GM18507 (cell line): ENCODE results near the gene CEP95.

Source experiments
- DNase-seq: peaks from one replicate; pipeline ENCODE4 v3.0.0; 2011; ENCODE audit warnings: low read depth; ENCODE audit not compliant: insufficient read length; ENCODE audit errors: extremely low spot score
- FAIRE-seq: peaks from 2 replicates; lab custom pipeline; 2011; peaks lifted over from hg19 to GRCh38; lab: Jason Lieb, UNC

CEP95 gene

GRCh38 chr17:64507413-64507782, 621 bp downstream of the CEP95 start:
- DNase-seq: no peak
- FAIRE-seq: peak; percentile 67

- no peak for DNase-seq
Observed at GRCh38 chr17:64508683-64509082, 1.9 kb downstream of the CEP95 start.

GRCh38 chr17:64509179-64509578, 2.4 kb downstream of the CEP95 start:
- DNase-seq (no peak), FAIRE-seq (no peak)

More at GRCh38 chr17:64508683-64509082, 1.9 kb downstream of the CEP95 start:
- no peak for FAIRE-seq

DNA sequence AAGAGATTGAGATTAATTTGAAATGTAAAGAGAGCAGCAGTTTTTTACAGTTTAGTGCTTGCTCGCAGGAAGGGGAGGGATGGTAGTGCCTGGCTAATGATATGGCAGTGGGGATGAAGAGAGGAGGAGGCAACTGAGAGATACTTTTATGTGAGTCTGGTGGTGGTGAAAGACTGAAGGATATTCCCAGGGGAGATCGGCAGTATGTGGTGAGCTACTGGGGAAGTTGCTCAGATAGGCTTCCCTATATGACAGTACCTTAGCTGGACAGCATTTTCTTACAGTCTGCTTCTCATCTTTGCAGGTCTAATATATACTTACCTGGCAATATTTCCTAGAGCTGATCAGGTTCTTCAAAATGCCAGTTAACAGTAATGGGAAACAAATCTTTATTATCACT, 8.6 kb downstream of the CEP95 start:
- no peak for DNase-seq
- no peak for FAIRE-seq

GRCh38 chr17:64515829-64516228, 9.1 kb downstream of the CEP95 start:
- no peak for DNase-seq
- no peak for FAIRE-seq

DNA sequence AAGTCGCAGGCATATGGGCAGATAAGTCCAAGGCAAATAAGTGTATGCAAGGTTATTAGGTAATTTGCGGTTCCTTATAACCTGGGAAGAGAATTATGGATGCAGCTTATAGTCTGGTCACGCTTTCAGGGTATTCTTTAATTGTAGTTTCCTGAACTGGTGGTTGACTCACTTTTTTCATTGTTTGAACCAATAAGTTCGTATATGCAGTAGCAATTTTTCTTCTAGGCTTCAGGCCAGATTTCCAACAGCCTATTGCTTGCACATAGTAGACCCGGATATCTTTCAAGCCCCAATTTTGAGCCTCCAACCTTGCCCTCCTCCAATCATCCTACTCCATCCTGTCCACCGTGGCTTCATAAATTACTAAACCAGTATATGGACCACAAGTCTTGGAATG, 12.8 kb downstream of the CEP95 start:
- DNase-seq: no peak
- FAIRE-seq: no peak

DNA sequence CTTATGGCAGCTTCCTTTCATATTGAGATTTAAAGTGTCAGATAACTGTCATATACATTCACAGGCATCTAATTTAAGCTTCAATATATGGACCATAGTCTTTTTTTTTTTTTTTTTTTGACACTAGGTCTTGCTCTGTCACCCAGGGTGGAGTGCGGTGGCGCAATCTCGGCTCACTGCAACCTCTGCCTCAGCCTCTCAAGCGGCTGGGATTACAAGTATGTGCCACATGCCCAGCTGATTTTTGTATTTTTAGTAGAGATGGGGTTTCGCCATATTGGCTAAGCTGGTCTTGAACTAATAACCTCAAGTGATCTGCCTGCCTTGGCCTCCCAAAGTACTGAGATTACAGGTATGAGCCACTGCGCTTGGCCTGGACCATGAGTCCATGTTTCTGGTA, 13.6 kb downstream of the CEP95 start:
- FAIRE-seq: no peak
- DNase-seq: no peak

DNA sequence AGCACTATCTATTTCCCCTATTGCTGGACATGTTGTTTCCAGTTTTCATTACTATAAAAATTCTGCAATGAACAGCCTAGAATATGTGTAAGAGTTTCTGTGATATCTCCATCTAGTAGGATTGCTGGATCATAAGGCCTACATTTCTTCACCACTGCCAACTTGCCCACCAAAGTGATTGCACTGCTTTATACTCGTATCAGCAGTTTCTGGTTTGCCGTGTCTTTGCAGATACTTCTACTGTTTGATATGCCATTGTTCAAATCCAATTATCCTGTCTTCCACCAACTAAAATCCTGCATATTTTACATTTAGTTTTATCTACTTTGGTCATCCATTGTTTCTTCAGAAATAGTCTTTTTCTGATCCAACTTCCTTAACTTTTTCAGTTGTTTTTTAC, 21.1 kb downstream of the CEP95 start:
- no peak for FAIRE-seq
- no peak for DNase-seq

DNA sequence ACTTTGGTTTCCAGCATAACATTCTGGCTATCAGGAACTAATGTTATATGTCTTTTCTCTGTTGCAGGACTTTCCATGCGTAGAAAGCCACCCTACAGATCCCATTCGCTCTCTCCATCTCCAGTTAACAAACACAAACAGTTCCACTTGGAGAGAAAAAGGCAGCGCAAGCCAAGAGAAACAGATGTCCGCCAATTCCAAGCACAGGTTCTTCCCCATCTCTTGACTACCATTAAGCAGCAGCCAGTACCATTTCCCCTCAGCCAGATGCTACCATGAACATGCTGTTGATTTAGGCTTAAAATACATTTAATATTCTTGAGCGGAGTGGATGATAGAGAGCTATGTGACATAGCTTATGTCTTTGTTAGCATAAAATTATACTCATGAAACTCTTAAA, 22.4 kb downstream of the CEP95 start:
- no peak for FAIRE-seq
- DNase-seq: no peak

GRCh38 chr17:64531955-64532371, 25.2 kb downstream of the CEP95 start:
- DNase-seq: no peak
- FAIRE-seq: no peak

- FAIRE-seq: no peak
Observed at GRCh38 chr17:64532409-64532808, 25.6 kb downstream of the CEP95 start.

DNA sequence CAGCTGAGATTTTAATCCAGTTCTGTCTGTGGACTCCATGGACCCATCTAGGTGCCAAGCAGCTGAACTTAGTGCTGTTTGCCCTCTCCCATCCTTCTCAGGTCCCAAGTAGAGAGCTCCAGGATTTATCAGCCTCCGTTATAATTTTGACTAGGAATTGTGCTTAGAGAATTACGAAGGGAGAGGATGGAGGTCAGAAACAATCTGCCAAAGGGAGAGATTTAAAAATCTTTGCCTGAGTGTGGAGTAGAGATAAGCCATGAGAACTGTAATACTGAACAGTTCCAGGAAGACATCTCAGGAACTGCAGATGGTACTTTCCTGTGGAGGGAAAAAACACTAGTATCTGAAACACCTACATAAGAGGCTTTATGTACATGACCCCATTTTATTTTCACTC, 27.0 kb downstream of the CEP95 start:
- no peak for DNase-seq
- no peak for FAIRE-seq

More at GRCh38 chr17:64532409-64532808, 25.6 kb downstream of the CEP95 start:
- DNase-seq: no peak

- FAIRE-seq: no peak
- DNase-seq: no peak
Observed at GRCh38 chr17:64534187-64534586, 27.4 kb downstream of the CEP95 start.

GRCh38 chr17:64535357-64535756, 28.6 kb downstream of the CEP95 start:
- DNase-seq (no peak), FAIRE-seq (no peak)

DNA sequence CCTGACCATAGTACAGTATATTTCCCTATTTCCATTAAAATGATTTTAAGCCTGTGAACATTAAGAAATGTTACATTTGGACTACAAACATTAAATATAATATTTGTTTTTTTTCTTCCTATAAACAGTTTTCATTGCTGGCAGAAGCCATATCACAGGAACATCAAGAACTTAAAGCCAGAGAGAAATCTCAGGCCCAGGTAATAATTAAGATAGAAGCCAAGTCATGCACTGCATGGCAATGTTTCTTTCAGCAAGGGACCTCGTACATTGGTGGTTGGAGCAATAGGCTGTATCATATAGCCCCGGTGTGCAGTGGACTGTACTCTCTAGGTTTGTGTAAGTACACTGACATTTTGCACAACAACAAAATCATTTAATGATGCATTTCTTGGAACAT, 30.1 kb downstream of the CEP95 start:
- no peak for FAIRE-seq
- DNase-seq: no peak

- no peak for FAIRE-seq
- DNase-seq: no peak
Observed at GRCh38 chr17:64537488-64537887, 30.7 kb downstream of the CEP95 start.

DNA sequence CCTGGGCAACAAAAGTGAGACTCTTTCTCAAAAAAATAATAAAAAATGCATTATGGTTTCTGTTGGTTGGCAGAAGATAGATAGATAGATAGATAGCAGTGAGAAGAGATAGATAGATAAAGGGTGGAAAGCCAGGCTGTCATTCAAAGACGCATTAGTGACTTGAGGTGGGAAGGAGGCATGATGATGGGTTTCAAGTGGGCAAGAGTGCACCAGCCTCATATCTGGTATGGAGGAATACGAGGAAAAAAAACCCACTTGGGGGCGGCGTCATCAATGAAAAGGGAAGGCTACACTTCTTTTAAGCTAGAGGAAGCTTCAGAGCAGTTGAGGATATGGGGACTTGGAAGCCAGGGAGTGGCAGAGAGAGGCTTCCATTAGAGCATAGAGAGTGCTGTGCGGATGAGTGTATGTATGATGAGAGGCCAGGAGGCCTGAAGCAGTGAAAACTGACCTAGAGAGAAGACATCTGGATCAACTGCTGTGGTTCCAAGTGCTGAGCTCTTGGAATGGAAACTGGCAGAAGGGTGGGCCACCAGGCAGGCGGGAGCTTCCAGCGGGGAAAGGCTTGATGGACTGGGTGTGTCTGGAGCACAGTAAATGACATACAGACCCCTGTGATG, 31.8 kb downstream of the CEP95 start:
- DNase-seq (no peak), FAIRE-seq (no peak)

DNA sequence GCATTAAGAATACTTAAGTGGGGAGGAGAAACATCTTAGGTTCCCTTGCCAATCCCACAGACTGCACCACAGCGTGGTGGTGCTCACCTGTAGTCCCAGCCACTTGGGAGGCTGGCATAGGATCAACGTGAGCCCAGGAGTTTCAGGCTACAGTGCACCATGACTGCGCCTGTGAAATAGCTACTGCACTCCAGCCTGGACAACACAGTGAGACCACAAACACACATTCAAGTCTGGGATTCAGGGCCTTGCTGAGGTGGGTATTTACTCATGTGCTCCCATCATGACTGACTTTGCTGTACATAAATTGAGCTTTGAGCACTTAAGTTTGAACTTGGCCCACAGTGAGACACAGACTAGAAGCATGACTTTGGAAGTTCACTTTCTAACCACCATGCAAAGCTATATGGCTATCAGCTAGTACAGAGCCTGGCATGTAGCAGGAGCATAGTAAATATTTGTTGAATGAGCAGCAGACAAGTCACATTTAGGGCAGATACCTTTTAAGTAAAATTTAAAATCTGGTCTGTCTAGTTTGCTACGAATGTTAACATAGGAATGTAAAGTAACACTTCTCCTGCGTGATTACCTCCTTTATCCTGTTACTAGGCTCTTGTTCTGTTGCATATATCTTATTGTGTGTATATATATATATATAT, 33.5 kb downstream of the CEP95 start:
- DNase-seq: no peak
- FAIRE-seq: no peak

DNA sequence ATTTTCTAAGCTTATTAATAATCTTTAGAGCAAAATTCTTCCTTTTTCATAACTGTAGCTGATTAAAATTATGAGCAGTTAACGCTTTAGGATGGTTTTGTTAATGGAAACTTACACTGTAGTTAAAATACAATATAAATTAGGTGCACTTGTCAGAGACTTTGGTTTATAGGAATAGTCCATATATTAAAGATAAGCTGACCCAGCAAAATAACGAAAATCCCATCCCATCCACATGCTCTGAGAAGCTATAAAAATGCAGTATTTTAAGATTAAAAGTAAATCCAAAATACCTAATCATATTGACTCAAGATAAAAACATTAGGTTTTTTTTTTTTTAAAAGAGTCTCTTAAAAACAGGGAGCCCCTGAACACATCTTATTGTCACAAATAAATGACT, 38.0 kb downstream of the CEP95 start:
- no peak for DNase-seq
- FAIRE-seq: no peak

- FAIRE-seq (no peak), DNase-seq (no peak)
Observed at GRCh38 chr17:64546716-64547115, 39.9 kb downstream of the CEP95 start.

DNA sequence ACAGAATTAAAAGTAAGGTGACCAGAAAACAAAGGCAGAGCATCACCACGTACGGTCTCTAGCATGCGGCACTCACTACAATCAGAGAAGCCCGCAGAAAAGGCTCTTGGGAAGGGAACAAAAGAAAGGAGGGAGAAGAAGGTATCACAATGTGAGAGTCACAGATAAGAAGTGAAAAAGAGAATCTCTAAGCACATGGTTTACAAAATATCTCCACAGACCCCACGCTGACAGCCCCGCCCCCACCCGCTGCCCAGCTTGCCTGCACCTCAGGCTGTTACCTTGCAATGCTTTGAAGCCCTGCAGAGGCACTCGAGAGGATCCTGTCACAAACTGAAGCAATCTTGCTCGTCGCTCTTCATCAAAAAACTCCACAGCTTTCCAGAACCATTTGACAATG, 40.5 kb downstream of the CEP95 start:
- DNase-seq (no peak), FAIRE-seq (no peak)

DNA sequence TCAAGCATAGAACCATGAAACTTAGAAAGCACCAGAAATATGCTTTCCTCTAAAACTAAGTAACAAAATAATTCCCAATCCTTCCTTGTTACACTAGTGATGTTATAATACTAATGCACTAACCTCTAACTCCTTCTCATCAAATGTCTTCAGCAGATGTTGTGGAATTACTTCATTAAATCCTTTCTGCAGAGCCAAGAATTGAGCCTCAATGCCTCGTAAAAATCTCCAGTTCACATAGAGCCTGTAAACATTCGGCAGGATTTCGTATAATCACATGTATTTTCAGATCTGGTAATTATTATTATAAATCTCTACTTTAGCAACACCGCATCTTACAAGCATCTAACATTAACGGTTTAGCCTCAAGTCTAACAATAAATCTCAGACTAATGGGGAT, 44.7 kb downstream of the CEP95 start:
- DNase-seq: no peak
- no peak for FAIRE-seq
